Ovary (tissue), 9 donors: ENCODE data around the gene CSNK1G2. TPM values are rescaled to one million over a fixed set of nuclear protein-coding genes. Genes with fewer than 3 reads are reported as not detected.

Source experiments
- DNase-seq, 5 donors: peaks; one replicate each; pipeline ENCODE4 v3.0.0-alpha.2; 2019 to 2020
- H3K27ac ChIP-seq, 2 donors: fragments of 200-600 bp; one replicate each; pipeline versions ENCODE4 v1.5.1 to v1.8.0; 2019 to 2022
- H3K27me3 ChIP-seq: fragments of 200-600 bp; one replicate; pipeline ENCODE4 v1.8.0; 2022
- H3K36me3 ChIP-seq: fragments of 200-600 bp; sonication (generic); one replicate; pipeline ENCODE4 v1.5.1; 2019
- H3K4me1 ChIP-seq: one replicate; pipeline ENCODE4 v1.8.1; 2013; ENCODE audit warnings: mild to moderate bottlenecking, moderate library complexity; ENCODE audit not compliant: insufficient read depth
- H3K4me3 ChIP-seq: fragments of 200-600 bp; sonication (generic); one replicate; pipeline ENCODE4 v1.5.1; 2017
- H3K9me3 ChIP-seq, 2 donors: fragments of 200-600 bp in 1 of 2; sonication (generic) in 1 of 2; one replicate each; pipeline versions ENCODE4 v1.5.1 to v1.8.1; 2013 to 2019; ENCODE audit warnings: mild to moderate bottlenecking in 1 of 2, moderate library complexity in 1 of 2
- CTCF ChIP-seq, 3 donors: fragments of 450-650 bp in 2 of 3; fragments of 200-600 bp in 1 of 3; IDR thresholded peaks; one replicate each; pipeline versions ENCODE4 v1.5.1 to v1.8.0; 2016 to 2022; ENCODE audit warnings: antibody characterized with exemption in 3 of 3, mild to moderate bottlenecking in 1 of 3
- EP300 ChIP-seq: sonication (generic); formaldehyde crosslinking; IDR thresholded peaks from one replicate; pipeline ENCODE4 v1.6.1; 2017; ENCODE audit warnings: antibody characterized with exemption
- POLR2A ChIP-seq: fragments of 450-650 bp; IDR thresholded peaks from one replicate; pipeline ENCODE4 v1.6.1; 2017; ENCODE audit warnings: antibody characterized with exemption, mild to moderate bottlenecking, moderate library complexity
- WGBS, 3 donors: extraction: QIAGEN DNeasy Blood & Tissue Kit in 1 of 3; methylation state at CpG; one replicate each; pipeline versions ENCODE4 v1.1.5 to v1.1.7; 2013 to 2017; 5-methylcytosine and 5-hydroxymethylcytosine counted together
- intact Hi-C, 4 donors: fragments of 100-400 bp; cut with DNase I; formaldehyde crosslinking; loops; one replicate each; pipeline versions ENCODE4 v1.11.0 to v1.15.1; 2022 to 2023
- polyA plus RNA-seq, 2 donors: library from polyadenylated mRNA; stranded (reverse); fragments of 200-250 nt in 1 of 2; fragments of 350-450 nt in 1 of 2; fragmentation: Illumina TruSeq in 1 of 2; extraction: RNeasy Lipid Tissue Mini Kit (QIAGEN cat#74804) in 1 of 2; gene quantifications; one replicate each; pipeline ENCODE4 v1.2.3, GENCODE V29; 2013 to 2014
- total RNA-seq, 7 donors: library from RNA; depleted of rRNA in 2 of 7; stranded (reverse); fragments of >200 nt in 2 of 7; fragmentation: NEBNext Ultra II Directional in 3 of 7; extraction: Animal tissue kit (Norgen Biotek cat#: 25700) in 3 of 7; gene quantifications; one replicate each; pipeline versions ENCODE4 v1.1.0 to v1.2.4, GENCODE V29; 2016 to 2023
- donor health status: DM: no; HTN: no; CAD: no; lungs with moderate emphysema.
- donor health status: DM: no; HTN: no; CAD: no.
- donor health status: Bipolar disorder and iron deficiency.
- donor health status: DM: yes; HTN: yes; CAD: no.
- donor health status: DM: no; HTN: no; CAD: no.
- donor health status: DM: yes; HTN: yes; CAD: no.

CSNK1G2 gene
- total and polyA plus RNA-seq, 9 donors: 5.9 to 65.4 (median 50.3) TPM

GRCh38 chr19:1997353-1998233 is 56.6 kb downstream of the CSNK1G2 start:
- no peak for DNase-seq
- intact Hi-C loops: no loop called here
- Histone ChIP-seq H3K36me3 (no peaks in the 10 kb centered on the region), H3K4me1 (no peaks in the 10 kb centered on the region), H3K9me3 (no peaks in the 10 kb centered on the region), H3K27me3 (no peaks in the 10 kb centered on the region), H3K4me3 (no peak overlapping the region), H3K27ac (no peak overlapping the region)
- TF ChIP-seq POLR2A: no peak
- TF ChIP-seq CTCF (IDR thresholded peaks at IDR 0.05): no peak
- no peak for TF ChIP-seq EP300
- WGBS, 3 donors: 88% methylated on average over 31 of the region's 31 CpGs

GRCh38 chr19:1998712-1999708 is 58.0 kb downstream of the CSNK1G2 start:
- TF ChIP-seq EP300 (no peak), CTCF (IDR thresholded peaks at IDR 0.05) (no peak), POLR2A (no peak)
- no peaks in the 10 kb centered on the region for H3K4me1 ChIP-seq
- H3K36me3 ChIP-seq: no peaks in the 10 kb centered on the region
- intact Hi-C loops: no loop called here
- H3K27me3 ChIP-seq: no peaks in the 10 kb centered on the region
- 91 to 94% (median 93%) methylated on average over 52 of the region's 52 CpGs for WGBS, 3 donors
- no peaks in the 10 kb centered on the region for H3K9me3 ChIP-seq
- no peak overlapping the region for H3K27ac ChIP-seq
- DNase-seq: no peak
- no peak overlapping the region for H3K4me3 ChIP-seq

- no peaks in the 10 kb centered on the region for H3K36me3 ChIP-seq
- H3K27ac ChIP-seq: no peak overlapping the region
- H3K27me3 ChIP-seq: no peaks in the 10 kb centered on the region
- no peak for DNase-seq
- intact Hi-C loops: no loop called here
- H3K9me3 ChIP-seq: no peaks in the 10 kb centered on the region
- no peaks in the 10 kb centered on the region for H3K4me1 ChIP-seq
- WGBS, 3 donors: 81 to 88% (median 87%) methylated on average over 26 of the region's 26 CpGs
- TF ChIP-seq CTCF (IDR thresholded peaks at IDR 0.05) (no peak), POLR2A (no peak), EP300 (no peak)
- H3K4me3 ChIP-seq: no peak overlapping the region
Observed at GRCh38 chr19:1999856-2000515, 59.0 kb downstream of the CSNK1G2 start.

GRCh38 chr19:2003874-2004273 is 62.9 kb downstream of the CSNK1G2 start:
- no peak overlapping the region for H3K27ac ChIP-seq
- DNase-seq: no peak
- no peak overlapping the region for H3K4me3 ChIP-seq
- H3K36me3 ChIP-seq: no peaks in the 10 kb centered on the region
- intact Hi-C loops: no loop called here
- no peaks in the 10 kb centered on the region for H3K27me3 ChIP-seq
- WGBS, 3 donors: 59 to 74% (median 69%) methylated on average over 4 of the region's 4 CpGs
- TF ChIP-seq POLR2A: no peak
- TF ChIP-seq EP300: no peak
- TF ChIP-seq CTCF (IDR thresholded peaks at IDR 0.05): no peak
- no peaks in the 10 kb centered on the region for H3K9me3 ChIP-seq
- H3K4me1 ChIP-seq: peaks cover 2% of the 10 kb centered on the region
